Measurements from ENCODE around the gene CTXN3. TPM values are rescaled to one million over a fixed set of nuclear protein-coding genes. Genes with fewer than 3 reads are reported as not detected.

The CTXN3 gene
- total and polyA plus RNA-seq, 2 donors from 2014 or later = 0.35 to 79.2 TPM

DNA sequence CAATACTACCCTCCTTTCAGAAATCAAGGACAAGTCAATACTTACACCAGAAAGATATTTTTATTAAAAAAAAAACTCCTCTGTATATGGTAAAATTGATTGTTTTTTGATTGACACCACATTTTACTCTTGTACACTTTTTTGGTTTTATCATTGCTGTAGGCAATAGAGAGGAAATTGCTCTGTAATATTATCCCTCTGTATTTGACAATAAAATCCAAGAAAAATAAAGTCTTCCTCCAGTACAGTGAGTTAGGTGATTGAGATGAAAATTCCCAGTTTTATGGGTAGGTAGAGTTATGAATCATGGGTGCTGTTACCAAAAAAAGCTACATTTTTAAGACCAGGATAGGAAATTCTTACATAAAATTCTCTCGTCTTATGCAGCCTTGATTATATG, 31.7 kb downstream of the CTXN3 start:
- FAIRE-seq = no peak

DNA sequence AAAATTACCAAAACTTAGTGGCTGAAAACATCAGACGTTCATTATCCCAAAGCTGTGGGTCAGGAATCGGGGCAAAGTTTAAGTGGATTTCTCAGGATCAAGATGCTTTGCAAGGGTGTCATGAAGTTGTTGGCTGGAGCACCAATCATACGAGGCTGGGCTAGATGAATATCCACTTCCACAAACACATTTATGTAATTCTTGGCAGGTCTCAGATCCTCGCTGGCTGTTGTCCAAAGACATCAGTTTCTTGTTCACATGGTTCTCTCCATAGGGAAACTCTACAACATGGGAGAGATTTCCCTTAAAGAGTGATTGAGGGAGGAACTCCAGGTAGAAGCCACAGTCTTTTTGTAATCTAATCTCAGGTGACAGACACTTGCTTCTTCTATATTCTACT, 34.1 kb downstream of the CTXN3 start:
- Histone ChIP-seq H3K4me3 (ENCODE audit: low read length in 3 of 3) (no peak overlapping the region), H3K27ac (ENCODE audit: low read depth in 2 of 2, low read length in 2 of 2) (no peak overlapping the region), H3K9ac (ENCODE audit: low read length in 3 of 3) (no peak overlapping the region), H3K4me1 (ENCODE audit: control insufficient read depth in 2 of 3, insufficient read depth in 2 of 3, low read depth in 1 of 3, low read length in 3 of 3) (no peaks in the 10 kb centered on the region), H3K27me3 (ENCODE audit: control insufficient read depth, insufficient read depth, low read length) (no peaks in the 10 kb centered on the region), H3K36me3 (ENCODE audit: control insufficient read depth in 2 of 3, insufficient read depth in 3 of 3, low read length in 3 of 3) (no peaks in the 10 kb centered on the region), H3K9me3 (ENCODE audit: control insufficient read depth in 2 of 3, insufficient read depth in 1 of 3, low read length in 3 of 3) (no peaks in the 10 kb centered on the region)
- DNase-seq (no peak), FAIRE-seq (no peak)
- TF ChIP-seq, protein P1, sequence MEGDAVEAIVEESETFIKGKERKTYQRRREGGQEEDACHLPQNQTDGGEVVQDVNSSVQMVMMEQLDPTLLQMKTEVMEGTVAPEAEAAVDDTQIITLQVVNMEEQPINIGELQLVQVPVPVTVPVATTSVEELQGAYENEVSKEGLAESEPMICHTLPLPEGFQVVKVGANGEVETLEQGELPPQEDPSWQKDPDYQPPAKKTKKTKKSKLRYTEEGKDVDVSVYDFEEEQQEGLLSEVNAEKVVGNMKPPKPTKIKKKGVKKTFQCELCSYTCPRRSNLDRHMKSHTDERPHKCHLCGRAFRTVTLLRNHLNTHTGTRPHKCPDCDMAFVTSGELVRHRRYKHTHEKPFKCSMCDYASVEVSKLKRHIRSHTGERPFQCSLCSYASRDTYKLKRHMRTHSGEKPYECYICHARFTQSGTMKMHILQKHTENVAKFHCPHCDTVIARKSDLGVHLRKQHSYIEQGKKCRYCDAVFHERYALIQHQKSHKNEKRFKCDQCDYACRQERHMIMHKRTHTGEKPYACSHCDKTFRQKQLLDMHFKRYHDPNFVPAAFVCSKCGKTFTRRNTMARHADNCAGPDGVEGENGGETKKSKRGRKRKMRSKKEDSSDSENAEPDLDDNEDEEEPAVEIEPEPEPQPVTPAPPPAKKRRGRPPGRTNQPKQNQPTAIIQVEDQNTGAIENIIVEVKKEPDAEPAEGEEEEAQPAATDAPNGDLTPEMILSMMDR (IDR thresholded peaks at IDR 0.05; ENCODE audit: borderline replicate concordance, extremely low read depth, insufficient read depth) = no peak
- intact Hi-C loops (cut with DNase I) = no loop called here

More for the DNA sequence above, 31.7 kb downstream of the CTXN3 start:
- Histone ChIP-seq H3K27me3 (ENCODE audit: control insufficient read depth, insufficient read depth, low read length) (no peaks in the 10 kb centered on the region), H3K9me3 (ENCODE audit: control insufficient read depth in 2 of 3, insufficient read depth in 1 of 3, low read length in 3 of 3) (no peaks in the 10 kb centered on the region), H3K4me1 (ENCODE audit: control insufficient read depth in 2 of 3, insufficient read depth in 2 of 3, low read depth in 1 of 3, low read length in 3 of 3) (no peaks in the 10 kb centered on the region), H3K36me3 (ENCODE audit: control insufficient read depth in 2 of 3, insufficient read depth in 3 of 3, low read length in 3 of 3) (no peaks in the 10 kb centered on the region), H3K9ac (ENCODE audit: low read length in 3 of 3) (no peak overlapping the region), H3K27ac (ENCODE audit: low read depth in 2 of 2, low read length in 2 of 2) (no peak overlapping the region), H3K4me3 (ENCODE audit: low read length in 3 of 3) (no peak overlapping the region)
- DNase-seq = no peak
- TF ChIP-seq, protein P1 (IDR thresholded peaks at IDR 0.05; ENCODE audit: borderline replicate concordance, extremely low read depth, insufficient read depth) = no peak
- intact Hi-C loops (cut with DNase I) = no loop called here

DNA sequence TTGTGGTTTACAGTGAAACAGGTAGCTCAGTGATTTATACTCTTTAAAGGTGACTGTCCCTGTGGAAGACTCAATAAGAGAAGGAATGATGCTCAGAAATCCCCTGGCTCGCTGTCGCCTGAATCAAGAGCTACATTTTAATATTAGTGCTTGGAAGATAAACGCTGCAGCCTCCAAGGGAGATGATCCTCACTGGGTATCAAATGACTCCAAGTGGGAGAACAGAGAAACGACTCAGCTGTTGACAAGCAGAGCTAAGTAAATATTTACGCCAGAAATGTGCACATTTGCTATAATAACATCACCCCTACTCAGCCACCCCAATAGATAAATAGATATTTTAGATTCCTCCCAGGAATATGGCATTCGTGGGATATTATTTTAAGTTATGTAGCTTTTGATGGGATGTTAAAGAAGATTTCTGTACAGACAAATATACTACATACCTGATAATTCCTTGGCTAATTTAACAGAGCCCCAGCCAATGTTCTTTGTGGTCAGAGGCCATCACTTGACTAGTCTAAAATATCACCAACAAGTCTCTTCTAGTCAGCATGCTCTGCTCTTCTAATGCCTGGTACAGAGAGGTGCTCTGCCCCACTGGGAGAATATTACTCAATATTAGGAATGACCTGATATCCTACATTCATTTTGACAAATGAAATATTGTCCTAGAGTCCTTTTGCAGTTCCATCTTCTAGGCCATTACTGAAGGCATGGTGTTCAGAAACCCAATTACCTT, 36.0 kb downstream of the CTXN3 start:
- Histone ChIP-seq H3K9ac (ENCODE audit: low read length in 3 of 3) (no peak overlapping the region), H3K36me3 (ENCODE audit: control insufficient read depth in 2 of 3, insufficient read depth in 3 of 3, low read length in 3 of 3) (no peaks in the 10 kb centered on the region), H3K4me3 (ENCODE audit: low read length in 3 of 3) (no peak overlapping the region), H3K4me1 (ENCODE audit: control insufficient read depth in 2 of 3, insufficient read depth in 2 of 3, low read depth in 1 of 3, low read length in 3 of 3) (no peaks in the 10 kb centered on the region), H3K27me3 (ENCODE audit: control insufficient read depth, insufficient read depth, low read length) (no peaks in the 10 kb centered on the region), H3K27ac (ENCODE audit: low read depth in 2 of 2, low read length in 2 of 2) (no peak overlapping the region), H3K9me3 (ENCODE audit: control insufficient read depth in 2 of 3, insufficient read depth in 1 of 3, low read length in 3 of 3) (no peaks in the 10 kb centered on the region)
- intact Hi-C loops (cut with DNase I) = no loop called here
- FAIRE-seq (no peak), DNase-seq (peak in 2 of 5 donors; percentile 37 to 43)
- TF ChIP-seq, protein P1 (IDR thresholded peaks at IDR 0.05; ENCODE audit: borderline replicate concordance, extremely low read depth, insufficient read depth) = no peak
